WTC11 (cell line): Measurements from ENCODE around the gene ADCY10. TPM values are rescaled to one million over a fixed set of nuclear protein-coding genes. Genes with fewer than 3 reads are reported as not detected.

Experiments
- ATAC-seq: fragments of 200-7000 bp; cut with Tn5 transposase; 2 replicates; pipeline ENCODE4 v1.10.0; 2021; ENCODE audit warnings: mild to moderate bottlenecking, moderate library complexity
- CTCF ChIA-PET: fragments of 300-600 bp; sonication (Branson Sonifier 250); formaldehyde crosslinking; loops from one replicate; lab custom pipeline; 2021; ENCODE audit warnings: antibody characterized with exemption; lab: Charles Lee
- POLR2A ChIA-PET: fragments of 350-600 bp; sonication (Branson Sonifier 250); formaldehyde crosslinking; loops from one replicate; lab custom pipeline; 2021; ENCODE audit warnings: antibody characterized with exemption; lab: Charles Lee
- DNase-seq: peaks from one replicate; pipeline ENCODE4 v3.0.0; 2021; ENCODE audit warnings: low spot score
- H3K27ac Mint-ChIP-seq: 2 replicates; pipeline ENCODE4 v1.8.0; 2021; ENCODE audit warnings: mixed read lengths
- H3K27me3 Mint-ChIP-seq: 2 replicates; pipeline ENCODE4 v1.8.0; 2021; ENCODE audit warnings: low read depth, mild to moderate bottlenecking, moderate library complexity, mixed read lengths
- H3K36me3 Mint-ChIP-seq: 2 replicates; pipeline ENCODE4 v1.8.0; 2021; ENCODE audit warnings: mixed read lengths
- H3K4me1 Mint-ChIP-seq: 2 replicates; pipeline ENCODE4 v1.8.0; 2022; ENCODE audit warnings: mixed read lengths
- H3K4me3 Mint-ChIP-seq: 2 replicates; pipeline ENCODE4 v1.8.0; 2021; ENCODE audit warnings: mild to moderate bottlenecking, moderate library complexity, mixed read lengths
- H3K9me3 Mint-ChIP-seq: 2 replicates; pipeline ENCODE4 v1.8.0; 2021; ENCODE audit warnings: mixed read lengths
- FOXP1 ChIP-seq: sonication (generic); formaldehyde crosslinking; IDR thresholded peaks from 2 replicates; pipeline ENCODE4 v1.8.0; 2022; ENCODE audit warnings: missing genetic modification reagents, mild to moderate bottlenecking, moderate library complexity, borderline replicate concordance
- GRHL2 ChIP-seq: fragments of 250-450 bp; sonication (Bioruptor Pico); IDR thresholded peaks from 2 replicates; pipeline ENCODE4 v1.8.0; 2022; ENCODE audit warnings: mild to moderate bottlenecking, moderate library complexity; ENCODE audit not compliant: insufficient replicate concordance, severe bottlenecking
- KAT7 ChIP-seq: sonication (generic); formaldehyde crosslinking; IDR thresholded peaks from 2 replicates; pipeline ENCODE4 v1.8.1; 2023; ENCODE audit warnings: missing genetic modification reagents, mild to moderate bottlenecking, borderline replicate concordance
- MXD4 ChIP-seq: fragments of 250-450 bp; sonication (Bioruptor Pico); IDR thresholded peaks from 2 replicates; pipeline ENCODE4 v1.8.0; 2021; ENCODE audit warnings: mild to moderate bottlenecking, moderate library complexity, borderline replicate concordance
- RORB ChIP-seq: fragments of 250-450 bp; sonication (Bioruptor Pico); IDR thresholded peaks from 2 replicates; pipeline ENCODE4 v1.9.0; 2021; ENCODE audit warnings: mild to moderate bottlenecking
- TCF7 ChIP-seq: sonication (generic); formaldehyde crosslinking; IDR thresholded peaks from 2 replicates; pipeline ENCODE4 v1.8.0; 2022; ENCODE audit warnings: mild to moderate bottlenecking, low read depth, missing genetic modification reagents, moderate library complexity
- TEAD1 ChIP-seq: sonication (generic); formaldehyde crosslinking; IDR thresholded peaks from 2 replicates; pipeline ENCODE4 v1.8.0; 2022; ENCODE audit warnings: mild to moderate bottlenecking, missing genetic modification reagents
- TEAD4 ChIP-seq: sonication (generic); formaldehyde crosslinking; IDR thresholded peaks from 2 replicates; pipeline ENCODE4 v1.8.0; 2022; ENCODE audit warnings: mild to moderate bottlenecking, missing genetic modification reagents
- TP53 ChIP-seq: sonication (generic); formaldehyde crosslinking; IDR thresholded peaks from 2 replicates; pipeline ENCODE4 v1.8.1; 2023; ENCODE audit warnings: mild to moderate bottlenecking, missing genetic modification reagents
- ZNF263 ChIP-seq: sonication (generic); formaldehyde crosslinking; IDR thresholded peaks from 2 replicates; pipeline ENCODE4 v1.8.1; 2022; ENCODE audit warnings: low read depth, mild to moderate bottlenecking, moderate library complexity, missing genetic modification reagents
- total RNA-seq: library from RNA; stranded (reverse); gene quantifications from 3 replicates; pipeline ENCODE4 v1.2.3, GENCODE V29; 2021
- TF ChIP-seq, protein P1 (sequence below): sonication (generic); formaldehyde crosslinking; IDR thresholded peaks from 2 replicates; pipeline ENCODE4 v1.8.1; 2023; ENCODE audit warnings: mild to moderate bottlenecking, missing genetic modification reagents, moderate library complexity
- TF ChIP-seq, protein P2 (sequence below): sonication (generic); formaldehyde crosslinking; conservative IDR thresholded peaks from 2 replicates; pipeline ENCODE4 v1.8.1; 2022; ENCODE audit warnings: mild to moderate bottlenecking, missing genetic modification reagents
- TF ChIP-seq, protein P3 (sequence below): sonication (generic); formaldehyde crosslinking; IDR thresholded peaks from 2 replicates; pipeline ENCODE4 v1.8.1; 2022; ENCODE audit warnings: missing genetic modification reagents, borderline replicate concordance
- TF ChIP-seq, protein P4 (sequence below): sonication (generic); formaldehyde crosslinking; IDR thresholded peaks from 2 replicates; pipeline ENCODE4 v1.8.1; 2023; ENCODE audit warnings: mild to moderate bottlenecking, moderate library complexity, missing genetic modification reagents
- TF ChIP-seq, protein P5 (sequence below): sonication (generic); formaldehyde crosslinking; IDR thresholded peaks from 2 replicates; pipeline ENCODE4 v1.8.0; 2023; ENCODE audit warnings: missing genetic modification reagents, mild to moderate bottlenecking, borderline replicate concordance
- TF ChIP-seq, protein P6 (sequence below): sonication (generic); formaldehyde crosslinking; IDR thresholded peaks from 2 replicates; pipeline ENCODE4 v1.8.0; 2022; ENCODE audit warnings: mild to moderate bottlenecking, missing genetic modification reagents

ADCY10 gene
- total RNA-seq, 1 experiment from 2014 or later: 0.07 TPM

DNA sequence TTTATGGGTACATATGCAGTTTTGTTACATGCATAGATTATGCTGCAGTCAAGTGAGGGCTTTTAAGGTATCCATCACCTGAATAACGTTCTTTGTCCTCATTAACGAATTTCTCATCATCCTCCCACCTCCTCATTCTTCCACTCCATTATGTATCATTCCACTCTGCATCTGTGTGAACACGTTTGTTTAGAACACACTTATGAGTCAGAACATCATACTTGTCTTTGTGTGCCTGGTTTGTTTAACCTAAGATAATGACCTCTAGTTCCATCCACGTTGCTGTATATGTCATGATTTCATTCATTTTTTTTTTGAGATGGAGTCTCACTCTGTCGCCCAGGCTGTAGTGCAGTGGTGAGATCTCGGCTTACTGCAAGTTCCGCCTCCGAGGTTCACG lies 29.6 kb upstream of the ADCY10 start:
- CTCF ChIA-PET: no interaction called here

More for the DNA sequence above, 29.6 kb upstream of the ADCY10 start:
- H3K27me3 Mint-ChIP-seq: no peaks in the 10 kb centered on the region
- no peak for TF ChIP-seq TCF7 (CRISPR knock-in tag)
- TF ChIP-seq, protein P1, sequence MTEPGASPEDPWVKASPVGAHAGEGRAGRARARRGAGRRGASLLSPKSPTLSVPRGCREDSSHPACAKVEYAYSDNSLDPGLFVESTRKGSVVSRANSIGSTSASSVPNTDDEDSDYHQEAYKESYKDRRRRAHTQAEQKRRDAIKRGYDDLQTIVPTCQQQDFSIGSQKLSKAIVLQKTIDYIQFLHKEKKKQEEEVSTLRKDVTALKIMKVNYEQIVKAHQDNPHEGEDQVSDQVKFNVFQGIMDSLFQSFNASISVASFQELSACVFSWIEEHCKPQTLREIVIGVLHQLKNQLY: no peak
- no peak for TF ChIP-seq GRHL2 (CRISPR knock-in tag)
- TF ChIP-seq, protein P2, sequence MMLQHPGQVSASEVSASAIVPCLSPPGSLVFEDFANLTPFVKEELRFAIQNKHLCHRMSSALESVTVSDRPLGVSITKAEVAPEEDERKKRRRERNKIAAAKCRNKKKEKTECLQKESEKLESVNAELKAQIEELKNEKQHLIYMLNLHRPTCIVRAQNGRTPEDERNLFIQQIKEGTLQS (CRISPR knock-in tag): no peak
- TF ChIP-seq TEAD1: no peak
- no peak for TF ChIP-seq TP53 (CRISPR knock-in tag)
- TF ChIP-seq, protein P3, sequence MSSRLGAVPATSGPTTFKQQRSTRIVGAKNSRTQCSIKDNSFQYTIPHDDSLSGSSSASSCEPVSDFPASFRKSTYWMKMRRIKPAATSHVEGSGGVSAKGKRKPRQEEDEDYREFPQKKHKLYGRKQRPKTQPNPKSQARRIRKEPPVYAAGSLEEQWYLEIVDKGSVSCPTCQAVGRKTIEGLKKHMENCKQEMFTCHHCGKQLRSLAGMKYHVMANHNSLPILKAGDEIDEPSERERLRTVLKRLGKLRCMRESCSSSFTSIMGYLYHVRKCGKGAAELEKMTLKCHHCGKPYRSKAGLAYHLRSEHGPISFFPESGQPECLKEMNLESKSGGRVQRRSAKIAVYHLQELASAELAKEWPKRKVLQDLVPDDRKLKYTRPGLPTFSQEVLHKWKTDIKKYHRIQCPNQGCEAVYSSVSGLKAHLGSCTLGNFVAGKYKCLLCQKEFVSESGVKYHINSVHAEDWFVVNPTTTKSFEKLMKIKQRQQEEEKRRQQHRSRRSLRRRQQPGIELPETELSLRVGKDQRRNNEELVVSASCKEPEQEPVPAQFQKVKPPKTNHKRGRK (CRISPR knock-in tag): no peak
- TF ChIP-seq MXD4 (CRISPR knock-in tag): no peak
- TF ChIP-seq ZNF263 (CRISPR knock-in tag): no peak
- TF ChIP-seq, protein P4, sequence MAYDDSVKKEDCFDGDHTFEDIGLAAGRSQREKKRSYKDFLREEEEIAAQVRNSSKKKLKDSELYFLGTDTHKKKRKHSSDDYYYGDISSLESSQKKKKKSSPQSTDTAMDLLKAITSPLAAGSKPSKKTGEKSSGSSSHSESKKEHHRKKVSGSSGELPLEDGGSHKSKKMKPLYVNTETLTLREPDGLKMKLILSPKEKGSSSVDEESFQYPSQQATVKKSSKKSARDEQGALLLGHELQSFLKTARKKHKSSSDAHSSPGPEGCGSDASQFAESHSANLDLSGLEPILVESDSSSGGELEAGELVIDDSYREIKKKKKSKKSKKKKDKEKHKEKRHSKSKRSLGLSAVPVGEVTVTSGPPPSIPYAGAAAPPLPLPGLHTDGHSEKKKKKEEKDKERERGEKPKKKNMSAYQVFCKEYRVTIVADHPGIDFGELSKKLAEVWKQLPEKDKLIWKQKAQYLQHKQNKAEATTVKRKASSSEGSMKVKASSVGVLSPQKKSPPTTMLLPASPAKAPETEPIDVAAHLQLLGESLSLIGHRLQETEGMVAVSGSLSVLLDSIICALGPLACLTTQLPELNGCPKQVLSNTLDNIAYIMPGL (CRISPR knock-in tag): no peak
- TF ChIP-seq, protein P5, sequence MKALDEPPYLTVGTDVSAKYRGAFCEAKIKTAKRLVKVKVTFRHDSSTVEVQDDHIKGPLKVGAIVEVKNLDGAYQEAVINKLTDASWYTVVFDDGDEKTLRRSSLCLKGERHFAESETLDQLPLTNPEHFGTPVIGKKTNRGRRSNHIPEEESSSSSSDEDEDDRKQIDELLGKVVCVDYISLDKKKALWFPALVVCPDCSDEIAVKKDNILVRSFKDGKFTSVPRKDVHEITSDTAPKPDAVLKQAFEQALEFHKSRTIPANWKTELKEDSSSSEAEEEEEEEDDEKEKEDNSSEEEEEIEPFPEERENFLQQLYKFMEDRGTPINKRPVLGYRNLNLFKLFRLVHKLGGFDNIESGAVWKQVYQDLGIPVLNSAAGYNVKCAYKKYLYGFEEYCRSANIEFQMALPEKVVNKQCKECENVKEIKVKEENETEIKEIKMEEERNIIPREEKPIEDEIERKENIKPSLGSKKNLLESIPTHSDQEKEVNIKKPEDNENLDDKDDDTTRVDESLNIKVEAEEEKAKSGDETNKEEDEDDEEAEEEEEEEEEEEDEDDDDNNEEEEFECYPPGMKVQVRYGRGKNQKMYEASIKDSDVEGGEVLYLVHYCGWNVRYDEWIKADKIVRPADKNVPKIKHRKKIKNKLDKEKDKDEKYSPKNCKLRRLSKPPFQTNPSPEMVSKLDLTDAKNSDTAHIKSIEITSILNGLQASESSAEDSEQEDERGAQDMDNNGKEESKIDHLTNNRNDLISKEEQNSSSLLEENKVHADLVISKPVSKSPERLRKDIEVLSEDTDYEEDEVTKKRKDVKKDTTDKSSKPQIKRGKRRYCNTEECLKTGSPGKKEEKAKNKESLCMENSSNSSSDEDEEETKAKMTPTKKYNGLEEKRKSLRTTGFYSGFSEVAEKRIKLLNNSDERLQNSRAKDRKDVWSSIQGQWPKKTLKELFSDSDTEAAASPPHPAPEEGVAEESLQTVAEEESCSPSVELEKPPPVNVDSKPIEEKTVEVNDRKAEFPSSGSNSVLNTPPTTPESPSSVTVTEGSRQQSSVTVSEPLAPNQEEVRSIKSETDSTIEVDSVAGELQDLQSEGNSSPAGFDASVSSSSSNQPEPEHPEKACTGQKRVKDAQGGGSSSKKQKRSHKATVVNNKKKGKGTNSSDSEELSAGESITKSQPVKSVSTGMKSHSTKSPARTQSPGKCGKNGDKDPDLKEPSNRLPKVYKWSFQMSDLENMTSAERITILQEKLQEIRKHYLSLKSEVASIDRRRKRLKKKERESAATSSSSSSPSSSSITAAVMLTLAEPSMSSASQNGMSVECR (CRISPR knock-in tag): no peak
- TF ChIP-seq, protein P6, sequence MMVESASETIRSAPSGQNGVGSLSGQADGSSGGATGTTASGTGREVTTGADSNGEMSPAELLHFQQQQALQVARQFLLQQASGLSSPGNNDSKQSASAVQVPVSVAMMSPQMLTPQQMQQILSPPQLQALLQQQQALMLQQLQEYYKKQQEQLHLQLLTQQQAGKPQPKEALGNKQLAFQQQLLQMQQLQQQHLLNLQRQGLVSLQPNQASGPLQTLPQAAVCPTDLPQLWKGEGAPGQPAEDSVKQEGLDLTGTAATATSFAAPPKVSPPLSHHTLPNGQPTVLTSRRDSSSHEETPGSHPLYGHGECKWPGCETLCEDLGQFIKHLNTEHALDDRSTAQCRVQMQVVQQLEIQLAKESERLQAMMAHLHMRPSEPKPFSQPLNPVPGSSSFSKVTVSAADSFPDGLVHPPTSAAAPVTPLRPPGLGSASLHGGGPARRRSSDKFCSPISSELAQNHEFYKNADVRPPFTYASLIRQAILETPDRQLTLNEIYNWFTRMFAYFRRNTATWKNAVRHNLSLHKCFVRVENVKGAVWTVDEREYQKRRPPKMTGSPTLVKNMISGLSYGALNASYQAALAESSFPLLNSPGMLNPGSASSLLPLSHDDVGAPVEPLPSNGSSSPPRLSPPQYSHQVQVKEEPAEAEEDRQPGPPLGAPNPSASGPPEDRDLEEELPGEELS (CRISPR knock-in tag): no peak
- TF ChIP-seq TEAD4 (CRISPR knock-in tag): no peak
- TF ChIP-seq FOXP1 (CRISPR knock-in tag): no peak
- TF ChIP-seq RORB (CRISPR knock-in tag): no peak
- TF ChIP-seq KAT7 (CRISPR knock-in tag): no peak
- H3K4me3 Mint-ChIP-seq: no peak overlapping the region
- ATAC-seq: no peak
- peaks cover 25% of the 10 kb centered on the region for H3K4me1 Mint-ChIP-seq
- H3K36me3 Mint-ChIP-seq: peaks cover 17% of the 10 kb centered on the region
- H3K27ac Mint-ChIP-seq: no peak overlapping the region
- no peak for DNase-seq
- H3K9me3 Mint-ChIP-seq: peaks cover 5% of the 10 kb centered on the region
- POLR2A ChIA-PET: no interaction called here
